HG03095 (cell line): ENCODE measurements around the gene SLC25A42.

Experiments
- ATAC-seq: cut with Tn5 transposase; IDR thresholded peaks from one replicate; pipeline ENCODE4 v1.9.1; 2021; ENCODE audit warnings: moderate library complexity; ENCODE audit not compliant: unreplicated experiment

The SLC25A42 gene

DNA sequence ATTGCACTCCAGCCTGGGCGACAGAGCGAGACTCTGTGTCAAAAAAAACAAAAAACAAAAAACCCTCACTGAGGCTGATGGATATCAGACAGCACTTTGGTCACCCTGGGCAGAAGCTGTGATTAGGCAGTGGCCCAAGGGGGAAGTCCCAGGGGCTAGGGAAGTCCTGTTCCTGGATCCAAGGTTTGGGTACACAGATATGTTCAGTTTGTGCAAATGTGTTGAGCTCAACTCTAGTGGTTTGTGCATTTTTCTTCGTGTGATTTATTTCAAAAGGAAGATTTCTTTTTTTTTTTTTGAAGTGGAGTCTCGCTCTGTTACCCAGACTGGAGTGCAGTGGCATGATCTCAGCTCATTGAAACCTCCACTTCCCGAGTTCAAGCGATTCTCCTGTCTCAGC is 94.0 kb downstream of the SLC25A42 start:
- no peak for ATAC-seq

DNA sequence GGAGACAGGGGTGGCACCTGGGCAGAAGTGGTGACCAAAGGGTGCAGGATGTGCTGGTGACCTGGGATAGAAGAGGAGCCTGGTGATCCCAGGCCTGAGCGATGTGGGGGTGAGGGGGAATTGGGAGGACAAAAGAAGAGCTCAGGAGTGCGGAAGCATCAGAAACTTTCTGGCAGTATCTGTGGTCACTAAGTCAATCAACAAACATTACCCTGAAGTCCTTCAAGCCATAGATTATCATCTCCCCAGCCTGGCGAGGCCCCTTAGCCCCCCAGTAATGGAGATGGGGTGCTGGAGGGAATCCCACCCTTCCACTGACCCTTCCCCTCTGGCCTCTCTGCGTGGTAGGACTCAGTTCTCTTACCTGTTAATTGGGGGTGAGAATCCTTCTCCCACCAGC is 95.7 kb downstream of the SLC25A42 start:
- ATAC-seq: no peak

DNA sequence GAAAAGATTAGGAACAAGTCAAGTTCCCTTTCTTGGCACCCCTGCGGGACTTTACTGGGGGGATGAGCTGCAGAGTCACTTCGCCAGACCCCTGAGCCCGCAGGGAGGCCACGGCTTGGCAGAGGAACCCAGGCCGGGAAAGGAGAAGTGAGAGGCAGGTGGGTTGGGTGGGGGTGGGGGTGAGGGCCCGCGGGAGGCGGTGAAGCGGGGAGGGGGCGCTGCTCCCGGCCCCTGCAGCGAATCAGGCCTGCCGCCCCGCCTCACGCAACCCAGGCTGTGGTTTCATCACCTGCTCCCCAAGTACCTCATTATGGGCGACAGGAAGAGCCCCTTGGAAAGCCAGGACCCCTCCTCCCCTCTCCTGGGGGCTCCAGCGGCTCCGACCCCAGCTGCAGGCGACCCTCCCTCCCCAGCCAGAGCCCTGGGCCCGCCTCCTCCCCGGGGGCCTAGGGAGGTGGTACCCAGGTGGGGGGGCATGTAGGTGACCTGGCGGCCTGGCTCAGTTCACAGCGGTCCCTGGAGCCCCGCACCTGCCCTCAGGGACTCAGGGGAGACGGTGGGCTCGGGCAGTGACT is 96.8 kb downstream of the SLC25A42 start:
- no peak for ATAC-seq

DNA sequence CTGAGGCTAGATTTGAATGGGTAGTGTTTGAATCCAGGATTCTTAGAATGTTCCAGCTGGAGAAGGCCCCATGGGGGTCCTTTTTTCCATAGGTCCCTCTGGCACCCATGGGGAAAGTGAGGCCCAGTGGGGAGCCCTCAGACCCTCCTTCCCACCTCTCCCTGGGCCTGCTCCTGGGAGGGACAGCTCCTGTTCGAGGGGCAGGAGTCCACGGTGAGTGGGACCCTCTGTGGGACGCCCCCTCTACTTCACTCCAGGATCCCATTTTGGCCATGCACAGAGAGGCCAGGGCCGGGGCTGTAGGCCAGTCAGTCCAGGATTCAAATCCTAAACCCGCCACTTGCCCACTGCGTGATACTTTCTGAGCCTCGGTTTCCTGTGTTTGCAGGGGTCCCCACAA is 98.7 kb downstream of the SLC25A42 start:
- no peak for ATAC-seq
